Measurements from ENCODE around the gene CKLF.
"Not testable (repeated sequence)": the region's sequence is repeated elsewhere in the genome, so short reads cannot be mapped to it uniquely, and the experiment has no call there.

Gene CKLF

GRCh38 chr16:66608241-66609138 lies 56.1 kb downstream of the CKLF start:
- in situ Hi-C loops (cut with MboI; ENCODE audit: low pct_unique_long_range_greater_than_20kb, low sequenced_read_pairs, unreplicated experiment), result no loop called here
- DNase-seq (ENCODE audit: low spot score), result peak; percentile 88
- peak; percentile 90 for TF ChIP-seq CTCF (IDR thresholded peaks at IDR 0.05; ENCODE audit: extremely low read depth, insufficient read depth, missing control alignments)

GRCh38 chr16:66609139-66609510 lies 56.7 kb downstream of the CKLF start:
- TF ChIP-seq CTCF (IDR thresholded peaks at IDR 0.05; ENCODE audit: extremely low read depth, insufficient read depth, missing control alignments), result no peak
- in situ Hi-C loops (cut with MboI; ENCODE audit: low pct_unique_long_range_greater_than_20kb, low sequenced_read_pairs, unreplicated experiment), result no loop called here
- DNase-seq (ENCODE audit: low spot score), result no peak

- DNase-seq (ENCODE audit: low spot score), result no peak
- in situ Hi-C loops (cut with MboI; ENCODE audit: low pct_unique_long_range_greater_than_20kb, low sequenced_read_pairs, unreplicated experiment), result no loop called here
- no peak for TF ChIP-seq CTCF (IDR thresholded peaks at IDR 0.05; ENCODE audit: extremely low read depth, insufficient read depth, missing control alignments)
Observed at GRCh38 chr16:66610111-66610820, 57.9 kb downstream of the CKLF start.

GRCh38 chr16:66611911-66612310 lies 59.5 kb downstream of the CKLF start:
- not testable (repeated sequence) for DNase-seq (ENCODE audit: low spot score)

GRCh38 chr16:66612422-66612821 lies 60.0 kb downstream of the CKLF start:
- in situ Hi-C loops (cut with MboI; ENCODE audit: low pct_unique_long_range_greater_than_20kb, low sequenced_read_pairs, unreplicated experiment), result no loop called here
- TF ChIP-seq CTCF (IDR thresholded peaks at IDR 0.05; ENCODE audit: extremely low read depth, insufficient read depth, missing control alignments), result no peak
- DNase-seq (ENCODE audit: low spot score), result no peak

More at GRCh38 chr16:66611911-66612310, 59.5 kb downstream of the CKLF start:
- in situ Hi-C loops (cut with MboI; ENCODE audit: low pct_unique_long_range_greater_than_20kb, low sequenced_read_pairs, unreplicated experiment), result not testable (repeated sequence)

GRCh38 chr16:66614161-66614802 lies 61.9 kb downstream of the CKLF start:
- DNase-seq (ENCODE audit: low spot score), result no peak
- in situ Hi-C loops (cut with MboI; ENCODE audit: low pct_unique_long_range_greater_than_20kb, low sequenced_read_pairs, unreplicated experiment), result no loop called here
- TF ChIP-seq CTCF (IDR thresholded peaks at IDR 0.05; ENCODE audit: extremely low read depth, insufficient read depth, missing control alignments), result no peak
